Midbrain (tissue), 1 donor: ENCODE results near the gene PIANP.
"Not testable (repeated sequence)": the region's sequence is repeated elsewhere in the genome, so short reads cannot be mapped to it uniquely, and the experiment has no call there.

Experiments used
- DNase-seq: peaks from one replicate; lab custom pipeline; 2025; lab: John Stamatoyannopoulos, UW

Gene PIANP

GRCh38 chr12:6700646-6701051, at the start of gene PIANP:
PIANP (minus strand) TSS chr12:6700815; CDS start chr12:6698061, 2,754 bp downstream.
- no peak for DNase-seq

- DNase-seq, result no peak
Measured at GRCh38 chr12:6748761-6749160, 48.1 kb upstream of the PIANP start.

- no peak for DNase-seq
Measured at GRCh38 chr12:6747216-6747615, 46.6 kb upstream of the PIANP start.

DNA sequence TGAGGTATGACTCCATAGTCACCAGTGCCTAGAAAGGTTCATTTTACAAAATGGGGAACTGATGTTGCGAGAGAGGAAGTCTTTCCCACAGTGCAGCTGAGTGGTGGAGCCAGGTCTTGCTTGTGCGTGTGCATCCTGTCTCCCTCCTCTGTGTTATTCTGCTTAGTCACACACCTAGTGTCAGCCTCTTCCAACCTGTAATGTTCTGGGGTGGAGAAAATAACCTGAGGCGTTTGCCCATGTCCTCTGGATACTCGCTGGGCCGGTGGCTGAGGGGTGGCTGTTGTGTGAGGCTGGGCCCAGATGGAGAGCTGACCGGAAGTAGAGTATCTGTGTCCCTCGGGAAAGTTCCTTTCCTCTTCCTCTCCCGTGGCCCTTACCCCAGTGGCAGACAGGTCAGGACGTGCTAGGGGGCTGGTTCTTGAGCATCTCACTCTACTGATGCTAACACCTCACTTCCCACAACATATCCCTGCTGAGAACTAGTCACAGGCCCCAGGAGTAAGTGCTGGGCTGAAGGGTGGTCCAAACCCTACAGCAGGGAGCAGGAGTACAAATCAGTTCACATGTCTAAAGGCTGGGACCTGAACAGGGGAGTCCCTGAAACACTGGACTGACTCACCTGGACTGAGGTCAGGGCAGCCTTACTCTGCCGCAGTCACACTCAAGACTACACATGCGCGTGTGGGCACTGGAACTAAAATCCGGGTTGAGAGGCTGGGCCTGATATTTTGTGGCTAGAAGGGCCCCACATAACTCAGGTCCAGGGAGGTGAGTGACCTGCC, 45.3 kb upstream of the PIANP start:
- peak; percentile 8 for DNase-seq

GRCh38 chr12:6743300-6743699, 42.7 kb upstream of the PIANP start:
- DNase-seq, result not testable (repeated sequence)

DNA sequence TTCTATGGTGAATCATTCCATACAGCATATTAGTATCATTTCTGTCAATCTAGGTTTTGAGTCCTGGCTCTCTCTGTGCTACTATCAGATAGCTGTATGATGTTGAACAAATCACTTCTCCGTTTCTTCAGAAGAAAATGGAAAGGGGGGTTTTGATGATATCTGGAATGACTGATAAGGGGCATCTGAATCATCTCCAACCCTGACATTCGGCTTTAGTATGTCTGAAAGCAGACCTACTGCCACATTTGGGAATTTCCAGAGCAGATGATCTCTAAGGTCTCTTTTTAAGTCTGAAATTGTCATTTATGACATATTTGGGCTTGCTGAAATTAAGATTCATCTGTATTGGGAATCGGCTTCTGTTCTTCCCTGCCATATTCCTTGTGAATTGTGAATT, 42.2 kb upstream of the PIANP start:
- no peak for DNase-seq

DNA sequence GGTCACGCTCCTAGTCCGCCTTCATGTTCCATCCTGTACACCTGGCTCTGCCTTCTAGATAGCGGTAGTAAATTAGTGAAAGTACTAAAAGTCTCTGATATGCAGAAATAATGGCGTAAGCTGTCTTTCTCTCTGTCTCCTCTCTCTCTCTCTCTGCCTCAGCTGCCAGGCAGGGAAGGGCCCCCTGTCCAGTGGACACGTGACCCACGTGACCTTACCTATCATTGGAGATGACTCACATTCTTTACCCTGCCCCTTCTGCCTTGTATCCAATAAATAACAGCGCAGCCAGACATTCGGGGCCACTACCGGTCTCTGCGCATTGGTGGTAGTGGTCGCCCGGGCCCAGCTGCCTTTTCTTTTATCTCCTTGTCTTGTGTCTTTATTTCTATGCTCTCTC, 41.5 kb upstream of the PIANP start:
- not testable (repeated sequence) for DNase-seq

- DNase-seq, result no peak
Measured at GRCh38 chr12:6736754-6737153, 36.1 kb upstream of the PIANP start.

- peak; percentile 63 for DNase-seq
Measured at GRCh38 chr12:6735448-6736191, 35.0 kb upstream of the PIANP start.

DNA sequence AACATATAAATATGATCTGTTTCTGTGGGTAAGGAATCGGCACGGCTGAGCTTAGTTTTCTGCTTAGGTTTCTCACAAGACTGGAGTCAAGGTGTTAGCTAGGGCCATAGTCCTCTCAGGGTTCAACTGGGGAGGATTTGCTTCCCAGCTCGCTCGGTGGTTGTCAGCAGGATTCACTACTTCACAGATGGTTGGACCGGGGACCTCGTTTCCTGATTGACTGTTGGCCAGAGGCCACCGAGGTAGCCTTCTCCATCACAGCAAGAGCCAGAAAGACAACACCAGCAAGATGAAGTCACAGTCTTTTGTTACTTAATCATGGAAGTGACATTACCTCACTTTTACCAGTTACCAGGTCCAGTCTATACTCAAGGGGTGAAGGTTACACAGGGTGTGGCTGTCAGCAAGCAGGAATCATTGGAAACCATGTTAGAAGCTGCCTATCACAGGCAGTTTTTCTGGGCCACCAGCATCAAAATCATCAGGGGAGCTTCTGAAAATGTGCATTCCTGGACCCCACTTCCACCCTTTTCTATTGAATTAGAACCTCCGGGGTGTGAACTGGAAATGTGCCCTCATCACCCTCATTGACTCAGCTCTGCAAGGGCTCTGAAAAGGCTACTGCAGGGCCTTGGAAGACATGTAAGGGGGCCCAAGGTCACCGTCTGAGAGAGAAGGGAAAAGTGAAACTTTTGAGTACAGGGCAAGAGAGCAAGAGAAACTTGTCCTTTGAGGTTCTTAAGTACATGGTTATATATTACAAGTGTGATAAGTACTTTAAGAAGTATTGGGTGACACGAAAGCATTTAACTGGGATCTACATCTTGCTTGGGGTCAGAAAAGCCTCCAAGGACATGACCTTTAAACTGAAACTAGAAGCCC, 34.1 kb upstream of the PIANP start:
- no peak for DNase-seq

- DNase-seq, result no peak
Measured at GRCh38 chr12:6730169-6730568, 29.6 kb upstream of the PIANP start.

DNA sequence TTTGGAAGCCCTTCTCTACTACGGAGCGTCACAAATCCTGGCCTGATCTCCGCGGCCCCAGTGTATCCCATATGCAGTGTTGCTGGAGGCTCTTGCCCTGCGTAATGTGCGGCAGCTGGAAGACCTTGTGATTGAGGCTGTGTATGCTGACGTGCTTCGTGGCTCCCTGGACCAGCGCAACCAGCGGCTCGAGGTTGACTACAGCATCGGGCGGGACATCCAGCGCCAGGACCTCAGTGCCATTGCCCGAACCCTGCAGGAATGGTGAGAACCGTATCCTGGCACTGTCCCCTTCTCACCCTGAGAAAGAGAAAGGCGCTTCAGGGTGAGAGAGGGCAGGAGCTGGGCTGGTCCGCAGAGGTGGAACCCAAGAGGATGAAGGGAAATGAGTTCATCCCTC, 28.6 kb upstream of the PIANP start:
- no peak for DNase-seq

- no peak for DNase-seq
Measured at GRCh38 chr12:6725350-6725749, 24.7 kb upstream of the PIANP start.

- no peak for DNase-seq
Measured at GRCh38 chr12:6724409-6724797, 23.8 kb upstream of the PIANP start.

GRCh38 chr12:6723607-6724408, 23.2 kb upstream of the PIANP start, which contains the start of gene COPS7A:
COPS7A (plus strand) TSS chr12:6724046; CDS start chr12:6724657, 611 bp downstream.
- DNase-seq, result peak; percentile 98

DNA sequence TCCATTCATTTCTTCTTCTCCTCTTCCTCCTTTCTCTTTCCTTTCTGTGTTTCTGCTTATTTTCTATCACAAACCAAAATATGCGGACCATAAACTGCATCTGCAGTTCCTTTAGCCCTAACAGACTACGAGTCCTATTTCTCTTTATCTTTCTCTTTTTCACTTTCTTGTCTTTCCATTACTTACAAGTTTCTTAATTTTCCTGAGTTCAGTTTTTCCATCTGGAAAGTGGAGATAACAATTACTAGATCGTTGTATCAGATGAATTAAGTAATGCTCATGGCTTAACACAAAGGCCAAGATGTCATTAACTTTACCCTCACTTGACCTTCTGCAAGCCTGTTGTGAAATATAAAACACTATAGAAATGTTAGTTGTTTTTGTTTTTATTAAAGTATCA, 22.2 kb upstream of the PIANP start:
- DNase-seq, result no peak

DNA sequence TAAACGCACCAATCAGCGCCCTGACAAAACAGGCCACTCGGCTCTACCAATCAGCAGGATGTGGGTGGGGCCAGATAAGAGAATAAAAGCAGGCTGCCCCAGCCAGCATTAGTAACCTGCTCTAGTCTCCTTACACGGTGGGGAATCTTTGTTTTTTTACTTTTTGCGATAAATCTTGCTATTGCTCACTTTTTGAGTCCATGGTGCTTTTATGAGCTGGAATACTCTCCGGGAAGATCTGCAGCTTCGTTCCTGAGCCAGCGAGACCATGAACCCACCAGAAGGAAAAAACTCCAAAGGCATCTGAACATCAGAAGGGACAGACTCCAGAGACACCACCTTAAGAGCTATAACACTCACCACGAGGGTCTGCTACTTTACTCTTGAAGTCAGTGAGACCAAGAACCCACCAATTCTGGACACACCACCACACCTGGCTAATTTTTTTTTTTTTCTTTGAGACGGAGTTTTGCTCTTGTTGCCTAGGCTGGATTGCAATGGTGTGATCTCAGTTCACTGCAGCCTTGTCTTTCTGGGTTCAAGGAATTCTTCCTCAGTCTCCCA, 16.3 kb upstream of the PIANP start:
- no peak for DNase-seq

GRCh38 chr12:6716031-6716873, 15.6 kb upstream of the PIANP start:
- DNase-seq, result not testable (repeated sequence)

DNA sequence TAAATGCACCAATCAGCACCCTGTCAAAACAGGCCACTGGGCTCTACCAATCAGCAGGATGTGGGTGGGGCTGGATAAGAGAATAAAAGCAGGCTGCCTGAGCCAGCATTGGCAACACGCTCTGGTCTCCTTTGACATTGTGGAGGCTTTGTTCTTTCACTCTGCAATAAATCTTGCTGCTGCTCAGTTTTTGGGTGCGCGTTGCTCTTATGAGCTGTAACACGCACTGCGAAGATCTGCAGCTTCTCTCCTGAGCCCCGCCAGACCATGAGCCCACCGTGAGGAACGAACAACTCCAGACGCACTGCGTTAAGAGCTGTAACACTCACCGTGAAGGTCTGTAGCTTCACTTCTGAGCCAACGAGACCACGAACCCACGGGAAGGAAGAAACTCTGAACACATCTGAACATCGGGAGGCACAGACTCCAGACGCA, 8.4 kb upstream of the PIANP start:
- no peak for DNase-seq

- DNase-seq, result not testable (repeated sequence)
Measured at GRCh38 chr12:6708351-6708750, 7.7 kb upstream of the PIANP start.
